GM23248 (cell line): ENCODE measurements around the gene BRI3BP. TPM values are rescaled to one million over a fixed set of nuclear protein-coding genes. Genes with fewer than 3 reads are reported as not detected.

Experiments used
- DNase-seq: peaks from one replicate; pipeline ENCODE4 v3.0.0-alpha.2; 2015
- H2AFZ ChIP-seq: fragments of 200-600 bp; sonication (generic); 2 replicates; pipeline ENCODE4 v1.6.1; 2016; ENCODE audit warnings: antibody characterized with exemption
- H3F3A ChIP-seq: fragments of 200-600 bp; sonication (generic); 2 replicates; pipeline ENCODE4 v1.6.1; 2016; ENCODE audit warnings: mild to moderate bottlenecking, antibody characterized with exemption, mixed run types; ENCODE audit not compliant: insufficient read depth
- H3K27ac ChIP-seq: fragments of 200-600 bp; sonication (generic); 2 replicates; pipeline ENCODE4 v1.5.1; 2016; ENCODE audit warnings: mild to moderate bottlenecking
- H3K27me3 ChIP-seq: fragments of 200-600 bp; sonication (generic); replicated peaks from 2 replicates; pipeline ENCODE4 v1.6.1; 2016; ENCODE audit warnings: mild to moderate bottlenecking; ENCODE audit not compliant: insufficient read depth
- H3K36me3 ChIP-seq: fragments of 200-600 bp; sonication (generic); 2 replicates; pipeline ENCODE4 v1.6.1; 2016; ENCODE audit warnings: low read depth, mild to moderate bottlenecking
- H3K4me1 ChIP-seq: fragments of 200-600 bp; sonication (generic); 2 replicates; pipeline ENCODE4 v1.6.1; 2016; ENCODE audit warnings: mild to moderate bottlenecking; ENCODE audit not compliant: insufficient read depth
- H3K4me2 ChIP-seq: fragments of 200-600 bp; sonication (generic); one replicate; pipeline ENCODE4 v1.6.1; 2016; ENCODE audit warnings: mild to moderate bottlenecking; ENCODE audit not compliant: unreplicated experiment
- H3K4me3 ChIP-seq: fragments of 200-600 bp; sonication (generic); 2 replicates; pipeline ENCODE4 v1.5.1; 2016; ENCODE audit warnings: mild to moderate bottlenecking
- H3K79me2 ChIP-seq: fragments of 200-600 bp; sonication (generic); 2 replicates; pipeline ENCODE4 v1.6.1; 2016; ENCODE audit warnings: mild to moderate bottlenecking; ENCODE audit not compliant: insufficient read depth
- H3K9ac ChIP-seq: fragments of 200-600 bp; sonication (generic); 2 replicates; pipeline ENCODE4 v1.6.1; 2016; ENCODE audit warnings: mild to moderate bottlenecking
- H3K9me2 ChIP-seq: fragments of 200-600 bp; sonication (generic); 2 replicates; pipeline ENCODE4 v1.6.1; 2016; ENCODE audit warnings: mixed run types, mild to moderate bottlenecking, moderate library complexity; ENCODE audit not compliant: insufficient read depth
- H3K9me3 ChIP-seq: fragments of 200-600 bp; sonication (generic); one replicate; pipeline ENCODE4 v1.6.1; 2017; ENCODE audit warnings: low read depth
- H4K20me1 ChIP-seq: fragments of 200-600 bp; sonication (generic); 2 replicates; pipeline ENCODE4 v1.6.0; 2016; ENCODE audit not compliant: insufficient read depth
- EZH2 ChIP-seq: fragments of 200-600 bp; sonication (generic); IDR thresholded peaks from 2 replicates; pipeline ENCODE4 v1.6.1; 2018; ENCODE audit warnings: antibody characterized with exemption, mild to moderate bottlenecking; ENCODE audit not compliant: insufficient read depth, poor library complexity, severe bottlenecking
- EZH2phosphoT487 ChIP-seq: fragments of 200-600 bp; sonication (generic); IDR thresholded peaks from 2 replicates; pipeline ENCODE4 v1.6.1; 2018; ENCODE audit warnings: antibody characterized with exemption, moderate library complexity, mild to moderate bottlenecking, low read depth; ENCODE audit not compliant: insufficient read depth
- WGBS, 2 experiments: methylation state at CpG; one replicate each; pipeline ENCODE4 v1.1.6; 2015 to 2017; ENCODE audit warnings: low lambda C conversion rate in 2 of 2, low coverage in 1 of 2; ENCODE audit errors: missing lambda C conversion rate in 2 of 2; 5-methylcytosine and 5-hydroxymethylcytosine counted together
- in situ Hi-C: fragments of 300-500 bp; cut with MboI; formaldehyde crosslinking; loops from 2 replicates; pipeline ENCODE4 v1.15.0; 2020
- polyA plus RNA-seq: library from polyadenylated mRNA; unstranded; fragments of >200 nt; fragmentation: Nextera tagmentation; extraction: Ambion mirVana; gene quantifications from 2 replicates; pipeline ENCODE4 v1.2.1, GENCODE V29; 2016
- total RNA-seq: library from RNA; depleted of rRNA; stranded (reverse); fragments of >200 nt; shearing (Covaris generic); gene quantifications from 2 replicates; pipeline ENCODE4 v1.2.3, GENCODE V29; 2014

The BRI3BP gene
- total and polyA plus RNA-seq, 2 experiments from 2014 or later: 3.5 to 4.2 TPM

GRCh38 chr12:125032466-125033152 is 39.2 kb downstream of the BRI3BP start:
- no peak overlapping the region for H2AFZ ChIP-seq
- in situ Hi-C loops: no loop called here
- TF ChIP-seq EZH2 (no peak), EZH2phosphoT487 (no peak)
- no peak overlapping the region for H3K27ac ChIP-seq
- no peak overlapping the region for H3K4me2 ChIP-seq
- no peaks in the 10 kb centered on the region for H3K9me2 ChIP-seq
- H3K36me3 ChIP-seq: no peaks in the 10 kb centered on the region
- H4K20me1 ChIP-seq: no peaks in the 10 kb centered on the region
- WGBS, 2 experiments: 91 to 94% methylated on average over 19 of the region's 19 CpGs
- H3K4me3 ChIP-seq: no peak overlapping the region
- H3F3A ChIP-seq: no peaks in the 10 kb centered on the region; the same call in 1 of the 2 replicates
- DNase-seq: no peak
- no peaks in the 10 kb centered on the region for H3K9me3 ChIP-seq
- no peaks in the 10 kb centered on the region for H3K4me1 ChIP-seq
- no peaks in the 10 kb centered on the region for H3K79me2 ChIP-seq
- H3K9ac ChIP-seq: no peak overlapping the region
- H3K27me3 ChIP-seq: no peaks in the 10 kb centered on the region

GRCh38 chr12:125033288-125033687 is 39.8 kb downstream of the BRI3BP start:
- 94 to 98% methylated on average over 9 of the region's 9 CpGs for WGBS, 2 experiments

GRCh38 chr12:125038976-125039625 is 45.7 kb downstream of the BRI3BP start:
- no peak for DNase-seq
- Histone ChIP-seq H2AFZ (no peak overlapping the region), H3F3A (no peaks in the 10 kb centered on the region), H3K79me2 (no peaks in the 10 kb centered on the region), H3K9me3 (no peaks in the 10 kb centered on the region), H3K4me1 (no peaks in the 10 kb centered on the region), H3K36me3 (no peaks in the 10 kb centered on the region), H3K9me2 (no peaks in the 10 kb centered on the region), H4K20me1 (no peaks in the 10 kb centered on the region), H3K4me2 (no peak overlapping the region), H3K4me3 (no peak overlapping the region), H3K27me3 (no peaks in the 10 kb centered on the region), H3K27ac (no peak overlapping the region), H3K9ac (no peak overlapping the region)
- TF ChIP-seq EZH2phosphoT487: no peak
- TF ChIP-seq EZH2: no peak
- in situ Hi-C loops: no loop called here
- 45 to 53% methylated on average over 6 of the region's 6 CpGs for WGBS, 2 experiments

More at GRCh38 chr12:125033288-125033687, 39.8 kb downstream of the BRI3BP start:
- H3K27me3 ChIP-seq: no peaks in the 10 kb centered on the region
- H3K4me2 ChIP-seq: no peak overlapping the region
- H3K9me2 ChIP-seq: no peaks in the 10 kb centered on the region
- DNase-seq: no peak
- H3K4me3 ChIP-seq: no peak overlapping the region
- H2AFZ ChIP-seq: no peak overlapping the region
- TF ChIP-seq EZH2: no peak
- TF ChIP-seq EZH2phosphoT487: no peak
- no peak overlapping the region for H3K27ac ChIP-seq
- H3K79me2 ChIP-seq: no peaks in the 10 kb centered on the region
- no peaks in the 10 kb centered on the region for H3K36me3 ChIP-seq
- H3K4me1 ChIP-seq: no peaks in the 10 kb centered on the region
- no peaks in the 10 kb centered on the region for H4K20me1 ChIP-seq
- no peaks in the 10 kb centered on the region for H3K9me3 ChIP-seq
- in situ Hi-C loops: no loop called here
- H3K9ac ChIP-seq: no peak overlapping the region
- no peaks in the 10 kb centered on the region; the same call in 1 of the 2 replicates for H3F3A ChIP-seq

- in situ Hi-C loops: no loop called here
- Histone ChIP-seq H3K9ac (no peak overlapping the region; the same call in 1 of the 2 replicates), H3K79me2 (no peaks in the 10 kb centered on the region)
Measured at GRCh38 chr12:125049093-125049458, 55.6 kb downstream of the BRI3BP start.

More at GRCh38 chr12:125049093-125049458, 55.6 kb downstream of the BRI3BP start:
- no peak for DNase-seq
- peak overlapping the region; percentile 99 for H2AFZ ChIP-seq
- no peaks in the 10 kb centered on the region for H3K27me3 ChIP-seq
- H3K4me3 ChIP-seq: peak overlapping the region; percentile 76
- H3K9me3 ChIP-seq: no peaks in the 10 kb centered on the region
- H3K4me1 ChIP-seq: no peaks in the 10 kb centered on the region
- 58 to 59% methylated on average over 14 to 15 of the region's 15 CpGs for WGBS, 2 experiments
- no peaks in the 10 kb centered on the region for H4K20me1 ChIP-seq
- no peaks in the 10 kb centered on the region for H3K36me3 ChIP-seq
- peak overlapping the region; percentile 94 for H3K4me2 ChIP-seq
- no peak overlapping the region for H3K27ac ChIP-seq
- no peaks in the 10 kb centered on the region for H3F3A ChIP-seq
- TF ChIP-seq EZH2 (no peak), EZH2phosphoT487 (no peak)
- no peaks in the 10 kb centered on the region for H3K9me2 ChIP-seq
